T-cell (primary cell): ENCODE measurements around the gene C1QTNF6. TPM values are rescaled to one million over a fixed set of nuclear protein-coding genes. Genes with fewer than 3 reads are reported as not detected.

Source experiments
- ATAC-seq, 4 experiments: fragments of 200-7000 bp in 3 of 4; fragments of 150-1000 bp in 1 of 4; cut with Tn5 transposase; replicated peaks in 1 of 4; 1 replicate in 3 of 4; 2 replicates in 1 of 4; pipeline ENCODE4 v1.10.0; 2021; ENCODE audit warnings: moderate library complexity in 3 of 4, mild to moderate bottlenecking in 2 of 4, moderate number of reproducible peaks in 1 of 4
- CTCF ChIA-PET, 2 donors: fragments of 300-600 bp; sonication (Branson Sonifier 250); formaldehyde crosslinking; loops; one replicate each; lab custom pipeline; 2022; ENCODE audit warnings: antibody characterized with exemption in 2 of 2; lab: Charles Lee
- POLR2A ChIA-PET, 2 donors: fragments of 300-600 bp; sonication (Branson Sonifier 250); formaldehyde crosslinking; loops; one replicate each; lab custom pipeline; 2022; ENCODE audit warnings: antibody characterized with exemption in 2 of 2; lab: Charles Lee
- DNase-seq, 35 experiments: peaks; one replicate each; pipeline versions ENCODE4 v3.0.0 to v3.0.0-alpha.2; 2013 to 2023
- H3K27ac ChIP-seq: one replicate; pipeline ENCODE4 v1.5.1; 2013; ENCODE audit warnings: low read length
- H3K27me3 ChIP-seq, 2 experiments: replicated peaks in 1 of 2; 1 replicate in 1 of 2; 2 replicates in 1 of 2; pipeline versions ENCODE4 v1.6.1 to v1.7.0; 2013; ENCODE audit warnings: low read length in 1 of 2, mixed read lengths in 1 of 2; ENCODE audit not compliant: control insufficient read depth in 2 of 2, insufficient read depth in 2 of 2; ENCODE audit errors: extremely low read depth in 1 of 2
- H3K36me3 ChIP-seq, 2 donors: 1 replicate in 1 of 2; 2 replicates in 1 of 2; pipeline versions ENCODE4 v1.6.1 to v1.7.0; 2013; ENCODE audit warnings: low read length in 1 of 2; ENCODE audit not compliant: control insufficient read depth in 2 of 2, insufficient read depth in 1 of 2; ENCODE audit errors: extremely low read depth in 1 of 2
- H3K4me1 ChIP-seq, 2 experiments: 1 replicate in 1 of 2; 2 replicates in 1 of 2; pipeline versions ENCODE4 v1.6.1 to v1.7.0; 2013; ENCODE audit warnings: low read length in 2 of 2, mixed read lengths in 1 of 2; ENCODE audit not compliant: insufficient read depth in 2 of 2, control insufficient read depth in 1 of 2; ENCODE audit errors: extremely low read depth in 1 of 2
- H3K4me3 ChIP-seq, 2 donors: 1 replicate in 1 of 2; 2 replicates in 1 of 2; pipeline versions ENCODE4 v1.5.1 to v1.7.0; 2013; ENCODE audit warnings: mild to moderate bottlenecking in 2 of 2, low read length in 1 of 2, moderate library complexity in 1 of 2; ENCODE audit not compliant: control insufficient read depth in 1 of 2; ENCODE audit errors: extremely low read depth in 1 of 2
- H3K9me3 ChIP-seq: 2 replicates; pipeline ENCODE4 v1.7.0; 2013
- H3K27ac Mint-ChIP-seq, 2 donors: one replicate each; pipeline ENCODE4 v1.8.0; 2020 to 2021; ENCODE audit warnings: mild to moderate bottlenecking in 2 of 2, mixed read lengths in 2 of 2
- H3K27me3 Mint-ChIP-seq, 2 donors: one replicate each; pipeline ENCODE4 v1.8.0; 2021 to 2022; ENCODE audit warnings: mixed read lengths in 2 of 2
- H3K36me3 Mint-ChIP-seq: one replicate; pipeline ENCODE4 v1.8.0; 2021; ENCODE audit warnings: mixed read lengths
- H3K4me1 Mint-ChIP-seq, 3 donors: one replicate each; pipeline ENCODE4 v1.8.0; 2020 to 2022; ENCODE audit warnings: mixed read lengths in 3 of 3, mild to moderate bottlenecking in 1 of 3
- H3K4me3 Mint-ChIP-seq, 3 donors: one replicate each; pipeline ENCODE4 v1.8.0; 2020 to 2022; ENCODE audit warnings: mild to moderate bottlenecking in 3 of 3, mixed read lengths in 3 of 3, moderate library complexity in 3 of 3
- H3K9me3 Mint-ChIP-seq, 3 donors: one replicate each; pipeline ENCODE4 v1.8.0; 2020 to 2022; ENCODE audit warnings: mixed read lengths in 3 of 3
- WGBS: methylation state at CpG from one replicate; pipeline ENCODE4 v1.1.5; 2013; ENCODE audit warnings: missing lambda C conversion rate; ENCODE audit not compliant: insufficient coverage; 5-methylcytosine and 5-hydroxymethylcytosine counted together
- total RNA-seq, 35 experiments: library from RNA in 6 of 35; stranded (reverse) in 6 of 35; fragments of 120-200 nt in 1 of 35; gene quantifications; one replicate each; pipeline versions ENCODE4 v1.2.1 to v1.2.4 and lab custom pipeline; 2013 to 2026

C1QTNF6 gene
- total RNA-seq, 5 donors from 2014 or later (not counting 1 experiment from before 2014, with no cell fraction given): 9.0 to 26.4 (median 22.0) TPM

DNA sequence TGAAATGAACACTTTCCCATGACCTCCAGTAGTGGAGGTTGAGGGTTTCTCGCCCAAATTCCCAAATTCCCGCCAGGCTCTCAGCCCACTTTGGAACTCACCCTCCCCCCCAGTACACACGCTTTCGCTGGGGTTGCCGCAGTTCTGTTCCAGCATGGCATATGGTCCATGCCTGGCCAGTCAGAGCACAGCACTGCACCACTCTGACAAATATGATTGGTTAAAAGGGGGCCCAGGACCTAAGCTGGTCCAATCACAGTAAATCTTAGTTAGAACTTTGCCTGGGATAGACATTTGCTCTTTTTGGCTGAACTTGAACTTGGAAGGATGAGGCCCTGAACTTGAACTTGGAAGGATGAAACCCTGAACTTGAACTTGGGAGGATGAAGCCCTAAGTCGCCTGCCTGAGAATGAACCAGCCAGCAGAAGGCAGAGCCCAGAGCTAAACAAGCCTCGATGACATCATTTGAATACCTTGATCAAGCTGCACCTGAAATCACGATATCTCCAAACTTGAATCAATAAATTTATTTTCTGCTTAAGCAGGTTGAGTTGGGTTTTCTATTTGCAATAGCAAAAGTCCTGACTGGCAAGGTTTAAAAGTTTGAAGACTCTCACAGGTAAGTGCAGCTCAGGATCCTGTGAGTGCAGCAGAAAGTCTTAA lies 36.8 kb upstream of the C1QTNF6 start:
- Mint-ChIP-seq H3K36me3 (peaks cover 46% of the 10 kb centered on the region), H3K27me3 (no peaks in the 10 kb centered on the region), H3K27ac (peak overlapping the region; percentile 90 to 98), H3K9me3 (peaks cover 0 to 5% (median 5%) of the 10 kb centered on the region in 3 donors), H3K4me3 (peak overlapping the region in 2 of 3 donors; percentile 1 to 65), H3K4me1 (peaks cover 89 to 92% (median 91%) of the 10 kb centered on the region in 3 donors)
- WGBS: 0% methylated on average over 1 of the region's 8 CpGs
- Histone ChIP-seq H3K27ac (peak overlapping the region; percentile 80), H3K4me3 (no peak overlapping the region), H3K27me3 (no peaks in the 10 kb centered on the region), H3K4me1 (peaks cover 66 to 96% of the 10 kb centered on the region in 2 experiments), H3K36me3 (peaks cover 12 to 59% of the 10 kb centered on the region in 2 donors), H3K9me3 (no peaks in the 10 kb centered on the region)
- ChIA-PET CTCF (interaction anchor here in 1 of 2 donors (2.7 kb wide), 1 partner anchor 13 kb away, joined by 7 read pairs; no protein-coding TSS in a partner anchor), POLR2A (interaction anchor here in 1 of 2 donors (0.6 kb wide), 1 partner anchor 454 kb away, joined by 3 read pairs; no protein-coding TSS in a partner anchor)
- no peak for DNase-seq
- ATAC-seq: no peak

DNA sequence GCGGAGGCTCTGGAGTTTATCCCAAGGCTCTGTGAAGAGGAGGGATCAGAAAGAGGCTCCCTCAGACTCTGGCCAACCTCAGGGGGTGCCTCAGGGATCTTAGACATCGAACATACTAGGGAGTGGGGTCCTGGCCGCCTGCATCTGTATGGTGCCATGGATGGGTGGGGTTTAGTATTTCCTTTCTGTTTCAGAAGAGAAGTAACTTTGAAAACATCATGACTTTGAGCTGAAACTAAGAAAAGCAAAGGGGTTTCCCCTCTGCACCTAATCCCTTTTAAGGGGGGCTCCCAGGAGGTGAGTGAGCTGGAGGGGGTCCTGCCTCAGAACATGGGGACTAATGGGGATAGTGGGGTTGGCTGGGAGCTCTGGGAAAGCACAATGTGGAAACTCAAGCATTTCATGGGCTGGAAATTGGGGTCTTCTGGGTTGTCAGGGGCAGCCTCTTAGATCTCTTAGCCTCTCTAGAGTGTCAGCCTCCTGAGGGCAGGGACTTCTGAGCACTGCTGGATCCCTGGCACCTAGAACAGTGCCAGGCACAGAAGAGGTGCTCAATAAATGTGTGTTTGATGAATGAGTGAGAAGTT lies 36.0 kb upstream of the C1QTNF6 start:
- Mint-ChIP-seq H3K4me1 (peaks cover 89 to 92% (median 91%) of the 10 kb centered on the region in 3 donors), H3K4me3 (peak overlapping the region; percentile 14 to 65 (median 45)), H3K27me3 (no peaks in the 10 kb centered on the region), H3K9me3 (peaks cover 0 to 5% (median 5%) of the 10 kb centered on the region in 3 donors), H3K36me3 (peaks cover 46% of the 10 kb centered on the region), H3K27ac (peak overlapping the region; percentile 90 to 98)
- Histone ChIP-seq H3K27me3 (no peaks in the 10 kb centered on the region), H3K4me3 (no peak overlapping the region), H3K4me1 (peaks cover 64 to 96% of the 10 kb centered on the region in 2 experiments), H3K9me3 (no peaks in the 10 kb centered on the region), H3K27ac (peak overlapping the region; percentile 80), H3K36me3 (peaks cover 12 to 51% of the 10 kb centered on the region in 2 donors)
- DNase-seq (peak in 1 of 35 experiments; percentile 56), ATAC-seq (peak; percentile 33 to 39 (median 36))
- ChIA-PET POLR2A (no interaction called here), CTCF (interaction anchor here in 1 of 2 donors (2.7 kb wide), 1 partner anchor 14 kb away, joined by 7 read pairs; no protein-coding TSS in a partner anchor)
- 83% methylated on average over 1 of the region's 3 CpGs for WGBS

GRCh38 chr22:37222440-37222971 lies 34.5 kb upstream of the C1QTNF6 start:
- WGBS: 6% methylated on average over 8 of the region's 8 CpGs
- Mint-ChIP-seq H3K9me3 (peaks cover 0 to 5% (median 5%) of the 10 kb centered on the region in 3 donors), H3K36me3 (peaks cover 38% of the 10 kb centered on the region), H3K4me1 (peaks cover 91 to 92% (median 92%) of the 10 kb centered on the region in 3 donors), H3K27ac (peak overlapping the region; percentile 90 to 98), H3K4me3 (peak overlapping the region; percentile 56 to 68 (median 65)), H3K27me3 (no peaks in the 10 kb centered on the region)
- DNase-seq: peak in 26 of 35 experiments; percentile 40 to 70 (median 56)
- Histone ChIP-seq H3K27me3 (no peaks in the 10 kb centered on the region), H3K9me3 (no peaks in the 10 kb centered on the region), H3K36me3 (peaks cover 12 to 35% of the 10 kb centered on the region in 2 donors), H3K4me1 (peaks cover 61 to 96% of the 10 kb centered on the region in 2 experiments), H3K4me3 (no peak overlapping the region), H3K27ac (peak overlapping the region; percentile 80)
- ATAC-seq: peak; percentile 14 to 39 (median 33)
- POLR2A ChIA-PET: no interaction called here
- CTCF ChIA-PET: interaction anchor here in 1 of 2 donors (0.6 to 2.7 kb wide), 5 partner anchors 16 to 62 kb away, joined by 3 to 7 read pairs (median 3); no protein-coding TSS in a partner anchor

- Histone ChIP-seq H3K36me3 (peaks cover 12 to 34% of the 10 kb centered on the region in 2 donors), H3K4me1 (peaks cover 68 to 97% of the 10 kb centered on the region in 2 experiments), H3K9me3 (no peaks in the 10 kb centered on the region), H3K4me3 (no peak overlapping the region), H3K27me3 (no peaks in the 10 kb centered on the region), H3K27ac (peak overlapping the region; percentile 80)
- ChIA-PET CTCF (interaction anchor here in 1 of 2 donors (1.0 to 2.7 kb wide), 3 partner anchors 16 to 22 kb away, joined by 3 to 7 read pairs (median 3); no protein-coding TSS in a partner anchor), POLR2A (no interaction called here)
- peak overlapping the region; percentile 90 to 98 for H3K27ac Mint-ChIP-seq
- no peak for ATAC-seq
- no peak for DNase-seq
- H3K4me3 Mint-ChIP-seq: peak overlapping the region; percentile 56 to 68 (median 65)
- 89% methylated on average over 5 of the region's 10 CpGs for WGBS
- H3K36me3 Mint-ChIP-seq: peaks cover 38% of the 10 kb centered on the region
- peaks cover 99 to 100% (median 99%) of the 10 kb centered on the region in 3 donors for H3K4me1 Mint-ChIP-seq
- H3K9me3 Mint-ChIP-seq: peaks cover 0 to 5% (median 5%) of the 10 kb centered on the region in 3 donors
- H3K27me3 Mint-ChIP-seq: no peaks in the 10 kb centered on the region
Measured at GRCh38 chr22:37221424-37222333, 33.6 kb upstream of the C1QTNF6 start.

GRCh38 chr22:37220543-37220981 lies 32.5 kb upstream of the C1QTNF6 start:
- peaks cover 73 to 90% of the 10 kb centered on the region in 2 experiments for H3K4me1 ChIP-seq
- H3K4me3 Mint-ChIP-seq: peak overlapping the region; percentile 65 to 70 (median 69)
- 0% methylated on average over 3 of the region's 4 CpGs for WGBS
- peak overlapping the region; percentile 45 to 92 for H3K4me3 ChIP-seq
- POLR2A ChIA-PET: no interaction called here
- H3K9me3 Mint-ChIP-seq: peaks cover 0 to 5% (median 5%) of the 10 kb centered on the region in 3 donors
- no peaks in the 10 kb centered on the region for H3K9me3 ChIP-seq
- no peaks in the 10 kb centered on the region for H3K27me3 Mint-ChIP-seq
- H3K4me1 Mint-ChIP-seq: peaks cover 96 to 100% (median 96%) of the 10 kb centered on the region in 3 donors
- DNase-seq: peak in 1 of 35 experiments; percentile 59
- peak overlapping the region; percentile 80 for H3K27ac ChIP-seq
- H3K36me3 ChIP-seq: peaks cover 3 to 23% of the 10 kb centered on the region in 2 donors
- no peak for ATAC-seq
- CTCF ChIA-PET: interaction anchor here in 1 of 2 donors (2.5 kb wide), 1 partner anchor 22 kb away, joined by 11 read pairs; no protein-coding TSS in a partner anchor
- peak overlapping the region; percentile 90 to 98 for H3K27ac Mint-ChIP-seq
- peaks cover 28% of the 10 kb centered on the region for H3K36me3 Mint-ChIP-seq
- no peaks in the 10 kb centered on the region for H3K27me3 ChIP-seq
